H1 (cell line): ENCODE results near the gene LIPA.

Source experiments
- EP300 ChIP-seq, 2 experiments: IDR thresholded peaks; 1 replicate in 1 of 2; 2 replicates in 1 of 2; pipeline ENCODE4 v1.6.1; 2011 to 2012; ENCODE audit warnings: low read depth in 2 of 2, low read length in 2 of 2, mild to moderate bottlenecking in 2 of 2, borderline replicate concordance in 1 of 2, inconsistent platforms in 1 of 2, moderate library complexity in 1 of 2
- FOSL1 ChIP-seq: IDR thresholded peaks from 2 replicates; pipeline ENCODE4 v1.6.1; 2011; ENCODE audit warnings: mild to moderate bottlenecking, low read depth, low read length, moderate library complexity; ENCODE audit not compliant: insufficient read depth
- GTF2F1 ChIP-seq: IDR thresholded peaks from 2 replicates; pipeline ENCODE4 v1.6.1; 2012; ENCODE audit warnings: low read depth, low read length, improper control_type of control experiment, borderline replicate concordance
- HDAC6 ChIP-seq: IDR thresholded peaks from one replicate; pipeline ENCODE4 v1.7.1; 2012; ENCODE audit warnings: low read depth, mild to moderate bottlenecking, inconsistent platforms, low read length, moderate library complexity
- MAFK ChIP-seq: IDR thresholded peaks from 2 replicates; pipeline ENCODE4 v1.6.1; 2012; ENCODE audit warnings: low read depth, mild to moderate bottlenecking, improper control_type of control experiment, low read length
- POLR2A ChIP-seq, 2 experiments: IDR thresholded peaks; 1 replicate in 1 of 2; 2 replicates in 1 of 2; pipeline ENCODE4 v1.6.1; 2011; ENCODE audit warnings: low read depth in 2 of 2, low read length in 2 of 2, mild to moderate bottlenecking in 2 of 2; ENCODE audit errors: control extremely low read depth in 1 of 2
- POLR2AphosphoS5 ChIP-seq: IDR thresholded peaks from 2 replicates; pipeline ENCODE4 v1.6.1; 2011; ENCODE audit warnings: low read depth, low read length
- RXRA ChIP-seq: IDR thresholded peaks from 2 replicates; pipeline ENCODE4 v1.6.1; 2011; ENCODE audit warnings: low read depth, mild to moderate bottlenecking, low read length, moderate library complexity; ENCODE audit not compliant: insufficient read depth
- SIN3A ChIP-seq, 2 experiments: IDR thresholded peaks in 1 of 2; conservative IDR thresholded peaks in 1 of 2; 2 replicates each; pipeline ENCODE4 v1.6.1; 2011 to 2012; ENCODE audit warnings: low read length in 2 of 2, improper control_type of control experiment in 1 of 2, low read depth in 1 of 2, mild to moderate bottlenecking in 1 of 2
- TEAD4 ChIP-seq: IDR thresholded peaks from 2 replicates; pipeline ENCODE4 v1.6.1; 2012; ENCODE audit warnings: low read depth, low read length, inconsistent platforms, mixed read lengths
- TF ChIP-seq, protein P1 (sequence below), 3 experiments: IDR thresholded peaks; 1 replicate in 2 of 3; 2 replicates in 1 of 3; pipeline versions ENCODE4 v1.5.1 to v1.6.1; 2011; ENCODE audit warnings: low read length in 3 of 3, mild to moderate bottlenecking in 3 of 3, inconsistent platforms in 2 of 3, low read depth in 1 of 3, moderate library complexity in 1 of 3; ENCODE audit not compliant: insufficient read depth in 1 of 3; ENCODE audit errors: control extremely low read depth in 1 of 3
- TF ChIP-seq, protein P2 (sequence below): IDR thresholded peaks from 2 replicates; pipeline ENCODE4 v1.6.1; 2011; ENCODE audit warnings: low read length, improper control_type of control experiment
- TF ChIP-seq, protein P3 (sequence below): IDR thresholded peaks from 2 replicates; pipeline ENCODE4 v1.6.1; 2012; ENCODE audit warnings: low read length, inconsistent platforms
- TF ChIP-seq, protein P4 (sequence below): IDR thresholded peaks from 2 replicates; pipeline ENCODE4 v1.6.1; 2011; ENCODE audit warnings: low read depth, mild to moderate bottlenecking, low read length; ENCODE audit not compliant: insufficient read depth

DNA sequence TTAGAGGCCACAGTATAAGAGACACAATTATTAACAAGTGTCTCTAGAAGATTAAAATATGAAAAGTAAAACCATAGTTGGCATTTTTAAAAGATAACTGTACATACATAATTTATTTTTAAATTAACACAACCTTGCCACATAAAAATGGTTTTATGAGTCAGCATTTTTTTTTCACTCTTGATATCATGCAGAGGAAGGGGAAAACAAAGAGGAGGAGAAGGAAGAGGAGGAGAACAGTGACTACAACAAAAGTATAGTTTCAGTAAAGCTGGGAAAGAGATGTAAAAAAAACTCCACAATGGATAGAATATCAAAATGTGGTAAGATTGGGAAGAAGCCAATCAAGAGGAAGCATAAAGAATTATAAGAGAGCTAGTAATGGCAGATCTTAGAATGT is 78.5 kb downstream of the LIPA start:
- TF ChIP-seq SIN3A (conservative IDR thresholded peaks at IDR 0.05 in 1 of 2, IDR thresholded peaks at IDR 0.05 in 1 of 2; ENCODE audit: low read depth in 1 of 2, low read length in 2 of 2) (no peak), POLR2A (IDR thresholded peaks at IDR 0.05; ENCODE audit: control extremely low read depth in 1 of 2, low read depth in 2 of 2, low read length in 2 of 2) (no peak), GTF2F1 (no peak), POLR2AphosphoS5 (no peak), EP300 (IDR thresholded peaks at IDR 0.05; ENCODE audit: borderline replicate concordance in 1 of 2, low read depth in 2 of 2, low read length in 2 of 2) (no peak), TEAD4 (no peak), FOSL1 (no peak), RXRA (no peak), MAFK (peak; percentile 74), HDAC6 (no peak)
- TF ChIP-seq, protein P1, sequence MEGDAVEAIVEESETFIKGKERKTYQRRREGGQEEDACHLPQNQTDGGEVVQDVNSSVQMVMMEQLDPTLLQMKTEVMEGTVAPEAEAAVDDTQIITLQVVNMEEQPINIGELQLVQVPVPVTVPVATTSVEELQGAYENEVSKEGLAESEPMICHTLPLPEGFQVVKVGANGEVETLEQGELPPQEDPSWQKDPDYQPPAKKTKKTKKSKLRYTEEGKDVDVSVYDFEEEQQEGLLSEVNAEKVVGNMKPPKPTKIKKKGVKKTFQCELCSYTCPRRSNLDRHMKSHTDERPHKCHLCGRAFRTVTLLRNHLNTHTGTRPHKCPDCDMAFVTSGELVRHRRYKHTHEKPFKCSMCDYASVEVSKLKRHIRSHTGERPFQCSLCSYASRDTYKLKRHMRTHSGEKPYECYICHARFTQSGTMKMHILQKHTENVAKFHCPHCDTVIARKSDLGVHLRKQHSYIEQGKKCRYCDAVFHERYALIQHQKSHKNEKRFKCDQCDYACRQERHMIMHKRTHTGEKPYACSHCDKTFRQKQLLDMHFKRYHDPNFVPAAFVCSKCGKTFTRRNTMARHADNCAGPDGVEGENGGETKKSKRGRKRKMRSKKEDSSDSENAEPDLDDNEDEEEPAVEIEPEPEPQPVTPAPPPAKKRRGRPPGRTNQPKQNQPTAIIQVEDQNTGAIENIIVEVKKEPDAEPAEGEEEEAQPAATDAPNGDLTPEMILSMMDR (IDR thresholded peaks at IDR 0.05; ENCODE audit: control extremely low read depth in 1 of 3, insufficient read depth in 1 of 3, low read depth in 1 of 3, low read length in 3 of 3) = no peak
- TF ChIP-seq, protein P2, sequence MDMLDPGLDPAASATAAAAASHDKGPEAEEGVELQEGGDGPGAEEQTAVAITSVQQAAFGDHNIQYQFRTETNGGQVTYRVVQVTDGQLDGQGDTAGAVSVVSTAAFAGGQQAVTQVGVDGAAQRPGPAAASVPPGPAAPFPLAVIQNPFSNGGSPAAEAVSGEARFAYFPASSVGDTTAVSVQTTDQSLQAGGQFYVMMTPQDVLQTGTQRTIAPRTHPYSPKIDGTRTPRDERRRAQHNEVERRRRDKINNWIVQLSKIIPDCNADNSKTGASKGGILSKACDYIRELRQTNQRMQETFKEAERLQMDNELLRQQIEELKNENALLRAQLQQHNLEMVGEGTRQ = no peak
- TF ChIP-seq, protein P3, sequence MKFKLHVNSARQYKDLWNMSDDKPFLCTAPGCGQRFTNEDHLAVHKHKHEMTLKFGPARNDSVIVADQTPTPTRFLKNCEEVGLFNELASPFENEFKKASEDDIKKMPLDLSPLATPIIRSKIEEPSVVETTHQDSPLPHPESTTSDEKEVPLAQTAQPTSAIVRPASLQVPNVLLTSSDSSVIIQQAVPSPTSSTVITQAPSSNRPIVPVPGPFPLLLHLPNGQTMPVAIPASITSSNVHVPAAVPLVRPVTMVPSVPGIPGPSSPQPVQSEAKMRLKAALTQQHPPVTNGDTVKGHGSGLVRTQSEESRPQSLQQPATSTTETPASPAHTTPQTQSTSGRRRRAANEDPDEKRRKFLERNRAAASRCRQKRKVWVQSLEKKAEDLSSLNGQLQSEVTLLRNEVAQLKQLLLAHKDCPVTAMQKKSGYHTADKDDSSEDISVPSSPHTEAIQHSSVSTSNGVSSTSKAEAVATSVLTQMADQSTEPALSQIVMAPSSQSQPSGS = no peak
- TF ChIP-seq, protein P4, sequence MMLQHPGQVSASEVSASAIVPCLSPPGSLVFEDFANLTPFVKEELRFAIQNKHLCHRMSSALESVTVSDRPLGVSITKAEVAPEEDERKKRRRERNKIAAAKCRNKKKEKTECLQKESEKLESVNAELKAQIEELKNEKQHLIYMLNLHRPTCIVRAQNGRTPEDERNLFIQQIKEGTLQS = no peak
